CD4-positive, alpha-beta memory T cell (primary cell): Measurements from ENCODE around the gene MALRD1. TPM values are rescaled to one million over a fixed set of nuclear protein-coding genes. Genes with fewer than 3 reads are reported as not detected.

ENCODE experiments used
- CTCF ChIA-PET: fragments of 350-600 bp; sonication (Branson Sonifier 250); formaldehyde crosslinking; loops from one replicate; lab custom pipeline; 2021; ENCODE audit warnings: inconsistent platforms; ENCODE audit not compliant: partially characterized antibody; lab: Charles Lee
- POLR2A ChIA-PET: fragments of 350-600 bp; sonication (Branson Sonifier 250); formaldehyde crosslinking; loops from one replicate; lab custom pipeline; 2021; ENCODE audit not compliant: partially characterized antibody; lab: Charles Lee
- DNase-seq, 5 donors: peaks; one replicate each; pipeline versions ENCODE4 v3.0.0 to v3.0.0-alpha.2; 2020 to 2022; ENCODE audit warnings: mixed read lengths in 1 of 5
- H3K27ac ChIP-seq: one replicate; pipeline ENCODE4 v1.7.0; 2013; ENCODE audit warnings: low read depth, low read length
- H3K27me3 ChIP-seq: 2 replicates; pipeline ENCODE4 v1.7.0; 2013; ENCODE audit warnings: mild to moderate bottlenecking, low read length, moderate library complexity; ENCODE audit not compliant: insufficient read depth
- H3K36me3 ChIP-seq: 2 replicates; pipeline ENCODE4 v1.7.0; 2013; ENCODE audit warnings: mild to moderate bottlenecking, low read length, moderate library complexity; ENCODE audit not compliant: insufficient read depth
- H3K4me1 ChIP-seq: 2 replicates; pipeline ENCODE4 v1.7.0; 2013; ENCODE audit warnings: mild to moderate bottlenecking, low read length, moderate library complexity; ENCODE audit not compliant: insufficient read depth
- H3K4me3 ChIP-seq, 2 donors: one replicate each; pipeline ENCODE4 v1.7.0; 2013; ENCODE audit warnings: low read length in 2 of 2, mild to moderate bottlenecking in 1 of 2
- H3K9me3 ChIP-seq, 2 donors: one replicate each; pipeline ENCODE4 v1.7.0; 2013; ENCODE audit warnings: low read length in 2 of 2, control low read depth in 1 of 2; ENCODE audit not compliant: control insufficient read depth in 1 of 2
- H3K27ac Mint-ChIP-seq, 7 donors: one replicate each; pipeline ENCODE4 v1.8.0; 2020 to 2021; ENCODE audit warnings: mixed read lengths in 7 of 7, mild to moderate bottlenecking in 6 of 7, inconsistent platforms in 3 of 7, moderate library complexity in 3 of 7
- H3K27me3 Mint-ChIP-seq, 2 donors: one replicate each; pipeline ENCODE4 v1.8.0; 2020 to 2021; ENCODE audit warnings: mixed read lengths in 2 of 2
- H3K36me3 Mint-ChIP-seq, 2 donors: one replicate each; pipeline ENCODE4 v1.8.0; 2020 to 2021; ENCODE audit warnings: mixed read lengths in 2 of 2, inconsistent platforms in 1 of 2, mild to moderate bottlenecking in 1 of 2
- H3K4me1 Mint-ChIP-seq, 4 donors: one replicate each; pipeline ENCODE4 v1.8.0; 2020 to 2021; ENCODE audit warnings: mixed read lengths in 4 of 4, mild to moderate bottlenecking in 1 of 4
- H3K4me3 Mint-ChIP-seq, 8 donors: one replicate each; pipeline ENCODE4 v1.8.0; 2020 to 2021; ENCODE audit warnings: mixed read lengths in 8 of 8, mild to moderate bottlenecking in 7 of 8, moderate library complexity in 6 of 8, inconsistent platforms in 3 of 8
- H3K9me3 Mint-ChIP-seq, 8 donors: one replicate each; pipeline ENCODE4 v1.8.0; 2020 to 2021; ENCODE audit warnings: mixed read lengths in 8 of 8, mild to moderate bottlenecking in 5 of 8, inconsistent platforms in 3 of 8, moderate library complexity in 1 of 8
- intact Hi-C: fragments of 100-400 bp; cut with micrococcal nuclease; formaldehyde crosslinking; loops from one replicate; pipeline ENCODE4 v1.15.1; 2023
- polyA plus RNA-seq, 2 donors: library from polyadenylated mRNA; unstranded; fragments of 300-500 nt; fragmentation: Illumina TruSeq; gene quantifications; one replicate each; pipeline ENCODE4 v1.2.3, GENCODE V29; 2021
- total RNA-seq, 2 experiments: library from RNA; stranded (reverse); gene quantifications; one replicate each; pipeline ENCODE4 v1.2.3, GENCODE V29; 2021

The MALRD1 gene
- total and polyA plus RNA-seq, 4 experiments from 2014 or later: not detected

DNA sequence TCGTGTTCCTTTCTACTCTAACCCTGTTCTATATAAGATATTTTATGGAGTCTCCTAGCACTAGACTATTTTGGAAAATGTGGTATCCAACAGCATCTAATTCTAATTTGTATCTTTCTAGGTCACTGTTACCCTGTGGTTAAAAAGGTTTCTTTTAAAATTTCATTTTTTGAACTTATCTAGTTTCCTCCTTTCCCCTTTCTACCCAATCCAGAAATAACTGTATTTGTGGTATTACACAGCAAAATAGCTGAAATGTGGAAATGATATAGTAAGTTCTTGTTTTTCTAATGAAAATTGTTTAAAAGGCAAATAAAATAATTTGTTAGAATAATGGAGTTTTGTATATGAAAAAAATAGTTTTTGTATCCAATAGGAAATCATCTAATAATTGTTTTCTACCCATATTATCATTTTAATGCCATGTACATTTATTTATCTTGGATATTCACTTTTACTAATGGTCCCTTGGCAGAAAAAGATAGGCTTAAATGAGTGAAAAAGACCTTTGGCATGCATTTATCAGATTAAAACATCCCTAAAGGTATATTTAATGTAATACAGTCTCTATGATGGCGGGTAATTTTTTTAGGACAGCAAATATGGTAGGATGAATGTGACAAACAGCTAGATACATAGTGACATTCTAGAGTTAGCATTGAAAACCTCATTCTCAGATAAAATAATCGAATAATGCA, 592.1 kb downstream of the MALRD1 start:
- Histone ChIP-seq H3K36me3 (no peaks in the 10 kb centered on the region), H3K4me3 (no peak overlapping the region), H3K4me1 (no peaks in the 10 kb centered on the region), H3K27me3 (no peaks in the 10 kb centered on the region), H3K27ac (no peak overlapping the region), H3K9me3 (no peaks in the 10 kb centered on the region)
- Mint-ChIP-seq H3K27ac (no peak overlapping the region), H3K4me3 (no peak overlapping the region), H3K27me3 (no peaks in the 10 kb centered on the region), H3K4me1 (peaks cover 0 to 6% (median 3%) of the 10 kb centered on the region in 4 donors), H3K9me3 (peaks cover 0 to 20% (median 4%) of the 10 kb centered on the region in 8 donors), H3K36me3 (no peaks in the 10 kb centered on the region)
- CTCF ChIA-PET: no interaction called here
- POLR2A ChIA-PET: no interaction called here
- intact Hi-C loops: no loop called here
- no peak for DNase-seq

DNA sequence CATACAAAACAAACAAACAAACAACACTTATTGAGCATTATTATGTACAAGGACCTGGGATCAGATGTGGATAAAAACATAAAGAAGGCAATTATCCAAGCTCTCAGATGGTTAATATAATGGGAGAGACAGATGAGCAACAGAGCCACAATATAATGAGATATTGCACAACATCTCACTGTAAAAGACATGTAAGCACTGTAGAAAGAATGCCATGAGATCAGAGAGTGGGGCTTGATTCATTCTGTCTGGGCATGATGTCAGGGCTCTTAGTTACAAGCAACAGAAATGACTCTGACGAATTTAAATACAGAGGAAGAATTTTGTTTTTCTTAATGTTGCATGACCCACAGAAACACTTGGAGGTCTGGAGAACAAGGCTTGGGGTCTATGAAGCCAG, 602.9 kb downstream of the MALRD1 start:
- Histone ChIP-seq H3K27me3 (no peaks in the 10 kb centered on the region), H3K4me3 (no peak overlapping the region), H3K27ac (no peak overlapping the region), H3K9me3 (no peaks in the 10 kb centered on the region), H3K4me1 (no peaks in the 10 kb centered on the region), H3K36me3 (no peaks in the 10 kb centered on the region)
- ChIA-PET POLR2A (no interaction called here), CTCF (no interaction called here)
- Mint-ChIP-seq H3K27me3 (no peaks in the 10 kb centered on the region), H3K9me3 (peaks cover 0 to 8% (median 4%) of the 10 kb centered on the region in 8 donors), H3K27ac (no peak overlapping the region), H3K4me3 (no peak overlapping the region), H3K4me1 (no peaks in the 10 kb centered on the region), H3K36me3 (no peaks in the 10 kb centered on the region)
- intact Hi-C loops: no loop called here
- DNase-seq: no peak

DNA sequence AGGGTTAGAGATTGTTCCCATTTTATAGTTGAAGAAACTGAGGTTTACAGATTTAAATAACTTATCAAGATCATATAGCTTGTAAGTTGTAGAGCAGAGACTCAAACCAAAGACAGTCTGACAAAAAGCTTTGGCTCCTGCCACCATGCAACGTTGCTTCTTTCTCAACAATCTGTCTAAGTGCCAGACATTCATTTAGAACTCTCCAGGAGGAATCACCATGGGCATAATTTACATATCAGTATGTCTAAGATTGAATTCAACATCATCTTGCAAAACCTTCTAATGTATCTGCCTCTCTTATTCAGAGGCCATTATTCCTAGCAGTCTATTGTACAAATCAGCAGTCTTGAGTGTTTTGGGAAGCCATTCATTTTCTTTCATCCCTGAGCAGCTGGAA, 604.1 kb downstream of the MALRD1 start:
- ChIA-PET CTCF (no interaction called here), POLR2A (no interaction called here)
- Mint-ChIP-seq H3K27me3 (no peaks in the 10 kb centered on the region), H3K36me3 (no peaks in the 10 kb centered on the region), H3K4me1 (no peaks in the 10 kb centered on the region), H3K4me3 (no peak overlapping the region), H3K27ac (no peak overlapping the region), H3K9me3 (peaks cover 0 to 7% (median 4%) of the 10 kb centered on the region in 8 donors)
- Histone ChIP-seq H3K4me1 (no peaks in the 10 kb centered on the region), H3K4me3 (no peak overlapping the region), H3K9me3 (no peaks in the 10 kb centered on the region), H3K27me3 (no peaks in the 10 kb centered on the region), H3K36me3 (no peaks in the 10 kb centered on the region), H3K27ac (no peak overlapping the region)
- DNase-seq: no peak
- intact Hi-C loops: no loop called here

DNA sequence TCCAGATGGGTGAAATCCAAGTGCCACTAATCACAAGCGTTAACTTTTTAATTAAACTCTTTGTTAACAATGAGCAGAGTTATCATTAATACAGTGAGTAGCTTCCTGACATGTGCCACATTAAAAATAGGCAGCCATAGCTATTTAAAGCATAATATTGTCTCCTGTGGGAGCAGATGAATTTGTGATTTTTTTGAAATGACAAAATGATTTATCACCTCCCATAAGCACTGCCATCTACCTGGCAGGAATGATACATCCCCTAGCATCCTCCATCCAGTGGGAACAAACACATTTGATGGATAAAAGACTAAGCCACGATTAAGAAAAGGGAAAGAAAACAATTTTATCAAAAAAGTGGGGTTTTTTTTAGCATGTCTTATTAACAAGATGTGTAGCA, 605.3 kb downstream of the MALRD1 start:
- ChIA-PET CTCF (interaction anchor here (0.6 kb wide), 1 partner anchor 87 kb away, joined by 3 read pairs; no protein-coding TSS in a partner anchor), POLR2A (no interaction called here)
- no peak for DNase-seq
- Mint-ChIP-seq H3K4me3 (no peak overlapping the region), H3K36me3 (no peaks in the 10 kb centered on the region), H3K27me3 (no peaks in the 10 kb centered on the region), H3K9me3 (peaks cover 0 to 8% (median 3%) of the 10 kb centered on the region in 8 donors), H3K27ac (no peak overlapping the region), H3K4me1 (no peaks in the 10 kb centered on the region)
- Histone ChIP-seq H3K4me1 (no peaks in the 10 kb centered on the region), H3K27me3 (no peaks in the 10 kb centered on the region), H3K9me3 (no peaks in the 10 kb centered on the region), H3K4me3 (no peak overlapping the region), H3K36me3 (no peaks in the 10 kb centered on the region), H3K27ac (no peak overlapping the region)
- intact Hi-C loops: no loop called here

DNA sequence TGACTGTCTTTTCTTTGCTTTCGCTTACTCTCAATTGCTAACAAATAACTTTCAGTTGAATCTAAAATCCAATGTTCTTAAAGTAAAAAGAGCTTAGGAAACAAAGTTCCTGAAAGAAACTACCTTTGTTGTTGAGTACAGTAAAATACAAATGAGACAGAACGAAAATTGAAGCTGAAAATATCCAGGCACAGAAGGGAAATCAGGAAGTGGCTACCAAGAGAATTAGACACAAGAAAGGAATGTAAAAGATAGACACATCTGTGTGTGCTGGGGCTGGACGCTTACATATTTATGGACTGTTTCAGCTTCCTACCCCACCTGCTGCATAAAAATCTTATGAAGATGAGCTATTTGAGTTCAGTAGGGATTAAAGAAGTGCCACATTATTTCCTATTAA, 606.0 kb downstream of the MALRD1 start:
- POLR2A ChIA-PET: no interaction called here
- Histone ChIP-seq H3K27me3 (no peaks in the 10 kb centered on the region), H3K9me3 (no peaks in the 10 kb centered on the region), H3K36me3 (no peaks in the 10 kb centered on the region), H3K27ac (no peak overlapping the region), H3K4me1 (no peaks in the 10 kb centered on the region), H3K4me3 (no peak overlapping the region)
- Mint-ChIP-seq H3K4me1 (no peaks in the 10 kb centered on the region), H3K9me3 (peaks cover 0 to 8% (median 3%) of the 10 kb centered on the region in 8 donors), H3K27ac (no peak overlapping the region), H3K27me3 (no peaks in the 10 kb centered on the region), H3K4me3 (no peak overlapping the region), H3K36me3 (no peaks in the 10 kb centered on the region)
- no peak for DNase-seq
- CTCF ChIA-PET: no interaction called here
- intact Hi-C loops: no loop called here

DNA sequence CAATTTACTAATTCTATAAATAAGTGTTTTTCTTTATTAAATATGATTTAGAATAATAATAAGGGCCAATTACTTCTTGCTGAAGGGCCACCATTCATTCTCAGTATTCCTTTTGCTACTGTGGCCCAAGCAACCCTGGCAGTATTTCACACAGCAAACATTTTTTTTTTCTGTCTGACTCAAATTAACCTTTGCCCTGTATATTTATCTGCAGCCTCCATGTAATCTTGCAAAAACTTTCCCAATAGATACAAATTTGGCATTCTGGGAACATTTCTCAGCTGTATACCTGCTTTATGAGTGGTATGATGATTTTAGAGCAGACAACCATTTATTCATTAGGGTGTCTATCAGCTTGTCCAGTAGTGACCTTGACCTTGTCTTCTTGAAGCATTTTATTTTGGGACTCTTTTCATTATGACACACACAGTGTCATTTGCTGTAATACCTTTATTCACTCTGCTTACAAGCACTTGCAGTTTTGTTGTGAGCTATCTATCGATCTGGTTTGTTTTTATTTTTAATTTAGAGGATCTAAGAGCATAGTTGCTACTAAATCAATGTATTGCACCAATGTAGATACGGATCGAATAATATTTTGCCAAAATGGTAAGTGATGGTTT, 607.9 kb downstream of the MALRD1 start:
- no peak overlapping the region for H3K4me3 Mint-ChIP-seq
- ChIA-PET CTCF (no interaction called here), POLR2A (no interaction called here)
- H3K9me3 Mint-ChIP-seq: peaks cover 0 to 10% (median 5%) of the 10 kb centered on the region in 8 donors
- H3K27ac Mint-ChIP-seq: no peak overlapping the region
- no peaks in the 10 kb centered on the region for H3K4me1 Mint-ChIP-seq
- no peaks in the 10 kb centered on the region for H3K27me3 Mint-ChIP-seq
- no peaks in the 10 kb centered on the region for H3K9me3 ChIP-seq
- H3K36me3 Mint-ChIP-seq: no peaks in the 10 kb centered on the region
- no peaks in the 10 kb centered on the region for H3K36me3 ChIP-seq
- no peak for DNase-seq
- intact Hi-C loops: no loop called here
- H3K4me3 ChIP-seq: no peak overlapping the region
- no peaks in the 10 kb centered on the region for H3K4me1 ChIP-seq
- no peaks in the 10 kb centered on the region for H3K27me3 ChIP-seq
- H3K27ac ChIP-seq: no peak overlapping the region

DNA sequence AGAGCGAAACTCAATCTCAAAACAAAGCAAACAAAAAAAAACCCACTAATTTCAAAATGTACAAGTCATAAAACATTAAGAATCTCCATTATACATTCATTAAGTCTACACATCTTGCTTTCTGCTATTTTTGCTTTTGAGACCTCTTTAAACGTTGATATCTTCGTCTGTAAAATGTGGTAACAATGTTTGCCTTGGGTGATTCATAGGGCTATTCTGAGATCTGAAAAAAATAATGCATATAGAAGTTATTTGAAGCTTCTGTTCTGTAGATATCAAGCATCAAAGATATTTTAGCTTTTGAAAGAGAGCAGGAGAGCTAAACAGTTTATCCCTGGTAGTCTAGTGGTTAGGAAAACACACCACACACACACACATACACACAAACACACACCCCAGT, 609.5 kb downstream of the MALRD1 start:
- Histone ChIP-seq H3K4me3 (no peak overlapping the region), H3K27ac (no peak overlapping the region), H3K4me1 (no peaks in the 10 kb centered on the region), H3K36me3 (no peaks in the 10 kb centered on the region), H3K9me3 (no peaks in the 10 kb centered on the region), H3K27me3 (no peaks in the 10 kb centered on the region)
- Mint-ChIP-seq H3K4me3 (no peak overlapping the region), H3K36me3 (no peaks in the 10 kb centered on the region), H3K9me3 (peaks cover 0 to 10% (median 7%) of the 10 kb centered on the region in 8 donors), H3K27ac (no peak overlapping the region), H3K4me1 (no peaks in the 10 kb centered on the region), H3K27me3 (no peaks in the 10 kb centered on the region)
- POLR2A ChIA-PET: no interaction called here
- DNase-seq: no peak
- intact Hi-C loops: no loop called here
- CTCF ChIA-PET: no interaction called here
